Neural cell (in vitro differentiated cells): ENCODE results near the gene LKAAEAR1. TPM values are rescaled to one million over a fixed set of nuclear protein-coding genes. Genes with fewer than 3 reads are reported as not detected.

Experiments
- H2AFZ ChIP-seq: fragments of 200-600, 300-800 bp; sonication (generic), shearing (Covaris generic); 2 replicates; pipeline ENCODE4 v1.6.0; 2014; ENCODE audit warnings: low read depth, mild to moderate bottlenecking, antibody characterized with exemption, low read length, moderate library complexity
- H3F3A ChIP-seq: fragments of 200-600 bp; shearing (Covaris generic); 2 replicates; pipeline ENCODE4 v1.6.1; 2016; ENCODE audit warnings: mild to moderate bottlenecking, moderate library complexity, mixed read lengths, antibody characterized with exemption, low read length; ENCODE audit not compliant: insufficient read depth, poor library complexity, severe bottlenecking
- H3K27ac ChIP-seq: fragments of 200-600, 300-800 bp; sonication (generic), shearing (Covaris generic); 2 replicates; pipeline ENCODE4 v1.5.1; 2014; ENCODE audit warnings: mild to moderate bottlenecking, low read length, moderate library complexity
- H3K27me3 ChIP-seq: fragments of 300-800, 200-600 bp; sonication (generic), shearing (Covaris generic); 2 replicates; pipeline ENCODE4 v1.6.0; 2014; ENCODE audit warnings: mild to moderate bottlenecking, low read depth, low read length, moderate library complexity; ENCODE audit not compliant: insufficient read depth
- H3K36me3 ChIP-seq: fragments of 300-800, 200-600 bp; sonication (generic), shearing (Covaris generic); 2 replicates; pipeline ENCODE4 v1.5.1; 2014; ENCODE audit warnings: mild to moderate bottlenecking, antibody characterized with exemption, low read length, moderate library complexity; ENCODE audit not compliant: insufficient read depth
- H3K4me2 ChIP-seq: fragments of 300-800, 200-600 bp; sonication (generic), shearing (Covaris generic); 2 replicates; pipeline ENCODE4 v1.6.0; 2014; ENCODE audit warnings: mild to moderate bottlenecking, low read length
- H3K4me3 ChIP-seq: fragments of 300-800, 200-600 bp; sonication (generic), shearing (Covaris generic); 2 replicates; pipeline ENCODE4 v1.5.1; 2014; ENCODE audit warnings: mild to moderate bottlenecking, low read length, moderate library complexity
- H3K79me2 ChIP-seq: fragments of 200-600 bp; shearing (Covaris generic); replicated peaks from 2 replicates; pipeline ENCODE4 v1.6.0; 2014; ENCODE audit warnings: mild to moderate bottlenecking, low read length, moderate library complexity; ENCODE audit not compliant: insufficient read depth
- H3K9ac ChIP-seq: fragments of 300-800, 200-600 bp; sonication (generic), shearing (Covaris generic); 2 replicates; pipeline ENCODE4 v1.6.1; 2016; ENCODE audit warnings: mild to moderate bottlenecking, low read length, mixed read lengths
- H3K9me2 ChIP-seq: fragments of 200-600 bp; shearing (Covaris generic); 2 replicates; pipeline ENCODE4 v1.6.1; 2016; ENCODE audit warnings: mild to moderate bottlenecking, low read length, mixed read lengths; ENCODE audit not compliant: insufficient read depth
- H3K9me3 ChIP-seq: fragments of 200-600, 300-800 bp; sonication (generic), shearing (Covaris generic); 2 replicates; pipeline ENCODE4 v1.6.1; 2016; ENCODE audit warnings: mild to moderate bottlenecking, mixed run types, low read length, moderate library complexity, mixed read lengths
- H4K20me1 ChIP-seq: fragments of 200-600 bp; shearing (Covaris generic); 2 replicates; pipeline ENCODE4 v1.6.1; 2016; ENCODE audit warnings: mild to moderate bottlenecking, mixed run types; ENCODE audit not compliant: insufficient read depth
- CTCF ChIP-seq: fragments of 450-650 bp; IDR thresholded peaks from 2 replicates; pipeline ENCODE4 v1.5.1; 2014; ENCODE audit warnings: antibody characterized with exemption, mild to moderate bottlenecking, moderate library complexity; ENCODE audit not compliant: poor library complexity, severe bottlenecking
- EP300 ChIP-seq: fragments of 450-650 bp; conservative IDR thresholded peaks from 2 replicates; pipeline ENCODE4 v1.6.1; 2014; ENCODE audit warnings: antibody characterized with exemption, mild to moderate bottlenecking, moderate library complexity; ENCODE audit not compliant: poor library complexity, severe bottlenecking
- EZH2 ChIP-seq: fragments of 200-600, 300-800 bp; shearing (Covaris generic), sonication (generic); IDR thresholded peaks from 2 replicates; pipeline ENCODE4 v1.6.1; 2014; ENCODE audit warnings: antibody characterized with exemption, low read length, borderline replicate concordance, mild to moderate bottlenecking; ENCODE audit not compliant: insufficient read depth, poor library complexity, severe bottlenecking
- MXI1 ChIP-seq: fragments of 450-650 bp; conservative IDR thresholded peaks from 2 replicates; pipeline ENCODE4 v1.6.1; 2014; ENCODE audit warnings: antibody characterized with exemption, mild to moderate bottlenecking; ENCODE audit not compliant: poor library complexity, severe bottlenecking
- POLR2AphosphoS5 ChIP-seq: IDR thresholded peaks from 2 replicates; pipeline ENCODE4 v1.6.1; 2012
- RAD21 ChIP-seq: fragments of 450-650 bp; conservative IDR thresholded peaks from 2 replicates; pipeline ENCODE4 v1.6.1; 2014; ENCODE audit warnings: antibody characterized with exemption, mild to moderate bottlenecking, moderate library complexity
- REST ChIP-seq: IDR thresholded peaks from 2 replicates; pipeline ENCODE4 v1.6.1; 2012; ENCODE audit warnings: borderline replicate concordance
- SMC3 ChIP-seq: fragments of 450-650 bp; conservative IDR thresholded peaks from 2 replicates; pipeline ENCODE4 v1.6.1; 2014; ENCODE audit warnings: antibody characterized with exemption, mild to moderate bottlenecking, moderate library complexity; ENCODE audit not compliant: poor library complexity
- TAF1 ChIP-seq: IDR thresholded peaks from 2 replicates; pipeline ENCODE4 v1.6.1; 2012; ENCODE audit warnings: low read depth
- polyA plus RNA-seq: library from polyadenylated mRNA; depleted of rRNA; stranded (reverse); fragments of >200 nt; gene quantifications from 2 replicates; pipeline ENCODE4 v1.2.3, GENCODE V29; 2014

Gene LKAAEAR1
- polyA plus RNA-seq, 1 donor from 2014 or later: 9.3 TPM

- Histone ChIP-seq H3K9me3 (no peaks in the 10 kb centered on the region), H3K9ac (peak within 1 kb of the TSS; percentile 83), H3K79me2 (peaks cover 7% of the 10 kb centered on the region), H3K4me2 (peak within 1 kb of the TSS; percentile 74), H3K27me3 (no peaks in the 10 kb centered on the region), H3F3A (no peaks in the 10 kb centered on the region), H2AFZ (peak within 1 kb of the TSS; percentile 91), H3K27ac (peak within 1 kb of the TSS; percentile 52), H3K36me3 (no peaks in the 10 kb centered on the region), H4K20me1 (no peaks in the 10 kb centered on the region), H3K9me2 (no peaks in the 10 kb centered on the region), H3K4me3 (peak within 1 kb of the TSS; percentile 78)
- no peak for TF ChIP-seq TAF1
- no peak for TF ChIP-seq REST
- peak; percentile 82 for TF ChIP-seq MXI1
- TF ChIP-seq EP300: peak; percentile 50
- peak; percentile 30 for TF ChIP-seq CTCF
- TF ChIP-seq POLR2AphosphoS5: peak; percentile 61
- no peak for TF ChIP-seq SMC3
- peak; percentile 12 for TF ChIP-seq RAD21
- TF ChIP-seq EZH2: no peak
Observed at GRCh38 chr20:64062596-64063388, 21.4 kb downstream of the LKAAEAR1 start, which contains the start of gene TCEA2. Gene TCEA2, plus strand, starts transcription at chr20:64063198. Its CDS starts 115 bp downstream, at chr20:64063313.

GRCh38 chr20:64062276-64062595 is 22.0 kb downstream of the LKAAEAR1 start:
- no peaks in the 10 kb centered on the region for H3F3A ChIP-seq
- no peaks in the 10 kb centered on the region for H3K36me3 ChIP-seq
- H3K9me2 ChIP-seq: no peaks in the 10 kb centered on the region
- peak overlapping the region; percentile 91 for H2AFZ ChIP-seq
- peak overlapping the region; percentile 73 for H3K4me2 ChIP-seq
- peaks cover 7% of the 10 kb centered on the region for H3K79me2 ChIP-seq
- no peak for TF ChIP-seq POLR2AphosphoS5
- no peak for TF ChIP-seq EZH2
- no peak for TF ChIP-seq RAD21
- TF ChIP-seq REST: no peak
- TF ChIP-seq TAF1: no peak
- no peak for TF ChIP-seq SMC3
- no peak for TF ChIP-seq CTCF
- TF ChIP-seq EP300: no peak
- TF ChIP-seq MXI1: no peak
- peak overlapping the region; percentile 83 for H3K9ac ChIP-seq
- H3K9me3 ChIP-seq: no peaks in the 10 kb centered on the region
- peak overlapping the region; percentile 78 for H3K4me3 ChIP-seq
- no peaks in the 10 kb centered on the region for H3K27me3 ChIP-seq
- no peak overlapping the region for H3K27ac ChIP-seq
- H4K20me1 ChIP-seq: no peaks in the 10 kb centered on the region
